Memory B cell (primary cell): Measurements from ENCODE around the gene KCNK5.

ENCODE experiments used
- ATAC-seq: fragments of 150-1000 bp; cut with Tn5 transposase; 2 replicates; pipeline ENCODE4 v1.10.0; 2021; ENCODE audit warnings: low read depth, mild to moderate bottlenecking, moderate library complexity
- DNase-seq, 2 donors: peaks; one replicate each; pipeline ENCODE4 v3.0.0; 2022; ENCODE audit warnings: low spot score in 2 of 2
- H3K27ac Mint-ChIP-seq: one replicate; pipeline ENCODE4 v1.8.0; 2022; ENCODE audit warnings: mild to moderate bottlenecking, moderate library complexity, mixed read lengths
- H3K27me3 Mint-ChIP-seq: one replicate; pipeline ENCODE4 v1.8.0; 2022; ENCODE audit warnings: mixed read lengths
- H3K36me3 Mint-ChIP-seq: one replicate; pipeline ENCODE4 v1.8.0; 2022; ENCODE audit warnings: mild to moderate bottlenecking, mixed read lengths
- H3K4me1 Mint-ChIP-seq: one replicate; pipeline ENCODE4 v1.8.0; 2022; ENCODE audit warnings: mixed read lengths
- H3K4me3 Mint-ChIP-seq: one replicate; pipeline ENCODE4 v1.8.0; 2022; ENCODE audit warnings: mild to moderate bottlenecking, moderate library complexity, mixed read lengths
- H3K9me3 Mint-ChIP-seq: one replicate; pipeline ENCODE4 v1.8.0; 2022; ENCODE audit warnings: mixed read lengths

Gene KCNK5

GRCh38 chr6:39217177-39217864 is 12.0 kb downstream of the KCNK5 start:
- Mint-ChIP-seq H3K9me3 (peaks cover 5% of the 10 kb centered on the region), H3K4me3 (no peak overlapping the region), H3K4me1 (no peaks in the 10 kb centered on the region), H3K27me3 (peaks cover 2% of the 10 kb centered on the region), H3K36me3 (no peaks in the 10 kb centered on the region), H3K27ac (no peak overlapping the region)
- ATAC-seq (no peak), DNase-seq (no peak)

DNA sequence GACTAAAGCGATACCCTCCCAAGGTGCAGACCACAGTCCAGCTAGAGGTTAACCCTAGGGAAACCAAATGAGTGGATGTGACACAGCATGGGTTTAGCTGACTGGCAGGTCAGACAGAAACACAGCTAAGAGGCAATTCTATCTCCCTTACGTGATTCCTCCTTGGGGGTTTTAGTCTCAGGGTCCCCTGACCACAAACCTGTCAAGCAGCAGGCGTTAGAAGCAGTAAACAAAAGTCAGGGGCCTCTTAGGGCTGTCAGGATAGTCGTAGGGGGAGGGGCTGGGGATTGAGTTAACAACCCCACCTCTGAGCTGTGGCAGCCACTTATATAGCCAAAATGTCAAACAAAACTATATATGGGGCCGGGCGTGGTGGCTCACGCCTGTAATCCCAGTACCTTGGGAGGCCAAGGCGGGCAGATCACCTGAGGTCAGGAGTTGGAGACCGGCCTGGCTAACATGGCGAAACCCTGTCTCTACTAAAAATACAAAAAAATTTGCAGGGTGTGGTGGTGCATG is 13.6 kb downstream of the KCNK5 start:
- H3K4me1 Mint-ChIP-seq, result no peaks in the 10 kb centered on the region
- ATAC-seq (no peak), DNase-seq (no peak)
- H3K4me3 Mint-ChIP-seq, result no peak overlapping the region
- H3K36me3 Mint-ChIP-seq, result no peaks in the 10 kb centered on the region
- no peak overlapping the region for H3K27ac Mint-ChIP-seq
- H3K9me3 Mint-ChIP-seq, result no peaks in the 10 kb centered on the region
- H3K27me3 Mint-ChIP-seq, result peaks cover 2% of the 10 kb centered on the region

DNA sequence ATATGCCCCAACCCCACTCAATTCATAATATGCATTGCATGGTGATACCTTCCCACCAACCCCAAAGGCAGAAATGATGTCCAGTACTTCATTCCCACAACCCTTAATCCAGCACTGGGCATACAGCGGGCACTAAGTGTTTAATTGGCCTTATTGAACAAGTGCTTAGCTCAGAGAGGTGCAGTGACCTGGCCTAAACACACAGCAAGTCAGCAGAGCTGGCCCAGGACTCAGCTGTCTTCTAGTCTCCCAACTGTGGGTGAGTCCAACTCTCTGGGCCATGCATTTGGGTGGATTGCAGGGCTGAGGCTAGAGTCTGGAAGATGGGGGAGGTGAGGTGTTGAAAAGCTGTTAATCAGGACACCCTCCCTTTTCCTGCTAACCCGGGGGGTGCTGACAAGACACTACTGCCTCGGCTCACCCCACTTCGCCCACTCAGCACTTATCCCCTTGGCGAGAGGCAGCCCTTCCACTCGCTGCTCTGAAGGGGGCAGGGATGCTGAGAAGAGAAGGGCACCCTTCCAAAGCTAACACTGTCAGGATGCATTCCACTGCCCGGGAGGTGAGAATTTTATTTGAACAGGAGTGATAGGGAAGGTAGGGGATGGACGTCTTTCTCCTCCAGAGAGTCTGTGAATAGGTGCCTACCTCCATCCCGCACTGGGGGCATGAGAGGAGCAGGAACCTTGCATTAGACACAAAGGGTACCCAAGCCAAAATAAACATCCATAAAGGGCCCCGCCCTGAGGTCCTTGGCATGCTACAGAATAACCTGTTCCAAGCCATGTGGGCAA is 14.2 kb downstream of the KCNK5 start:
- Mint-ChIP-seq H3K27me3 (peaks cover 2% of the 10 kb centered on the region), H3K36me3 (no peaks in the 10 kb centered on the region), H3K27ac (no peak overlapping the region), H3K9me3 (no peaks in the 10 kb centered on the region), H3K4me3 (no peak overlapping the region), H3K4me1 (no peaks in the 10 kb centered on the region)
- ATAC-seq (no peak), DNase-seq (no peak)

DNA sequence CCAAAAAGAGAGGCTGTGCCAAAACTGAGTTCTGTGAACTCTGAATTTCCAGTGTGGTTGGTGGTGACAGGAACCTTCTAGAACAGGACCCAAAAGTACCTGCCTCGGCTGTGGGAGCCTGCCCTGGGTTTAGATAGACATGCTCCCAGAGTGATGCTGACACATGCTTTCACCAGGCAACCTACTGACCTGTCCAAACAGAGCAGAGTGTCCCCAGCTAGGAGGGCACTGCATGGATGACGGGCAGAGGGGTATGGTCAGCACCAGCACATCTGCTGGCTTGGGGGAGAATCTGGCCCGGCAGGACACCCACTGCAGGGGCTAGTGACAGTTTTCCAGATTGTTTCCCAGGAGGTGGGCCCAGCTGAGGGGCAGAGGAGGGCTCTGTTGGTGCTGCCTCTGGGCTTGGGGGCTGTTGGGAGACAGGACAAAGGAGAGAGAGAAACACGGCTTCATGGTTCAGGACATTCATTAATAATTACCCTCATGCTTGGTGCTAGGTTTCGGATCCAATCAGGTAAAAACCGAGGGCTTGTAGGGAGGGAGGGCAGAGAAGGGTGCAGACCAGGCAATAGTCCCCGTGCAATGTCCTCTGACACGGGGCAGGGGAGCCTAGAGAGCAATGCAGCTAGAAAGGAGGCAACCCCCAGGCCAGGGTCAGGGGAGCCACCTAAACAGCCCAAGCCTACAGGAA is 15.0 kb downstream of the KCNK5 start:
- Mint-ChIP-seq H3K27ac (no peak overlapping the region), H3K27me3 (peaks cover 2% of the 10 kb centered on the region), H3K4me1 (no peaks in the 10 kb centered on the region), H3K36me3 (no peaks in the 10 kb centered on the region), H3K4me3 (no peak overlapping the region), H3K9me3 (no peaks in the 10 kb centered on the region)
- DNase-seq, result no peak
- no peak for ATAC-seq

DNA sequence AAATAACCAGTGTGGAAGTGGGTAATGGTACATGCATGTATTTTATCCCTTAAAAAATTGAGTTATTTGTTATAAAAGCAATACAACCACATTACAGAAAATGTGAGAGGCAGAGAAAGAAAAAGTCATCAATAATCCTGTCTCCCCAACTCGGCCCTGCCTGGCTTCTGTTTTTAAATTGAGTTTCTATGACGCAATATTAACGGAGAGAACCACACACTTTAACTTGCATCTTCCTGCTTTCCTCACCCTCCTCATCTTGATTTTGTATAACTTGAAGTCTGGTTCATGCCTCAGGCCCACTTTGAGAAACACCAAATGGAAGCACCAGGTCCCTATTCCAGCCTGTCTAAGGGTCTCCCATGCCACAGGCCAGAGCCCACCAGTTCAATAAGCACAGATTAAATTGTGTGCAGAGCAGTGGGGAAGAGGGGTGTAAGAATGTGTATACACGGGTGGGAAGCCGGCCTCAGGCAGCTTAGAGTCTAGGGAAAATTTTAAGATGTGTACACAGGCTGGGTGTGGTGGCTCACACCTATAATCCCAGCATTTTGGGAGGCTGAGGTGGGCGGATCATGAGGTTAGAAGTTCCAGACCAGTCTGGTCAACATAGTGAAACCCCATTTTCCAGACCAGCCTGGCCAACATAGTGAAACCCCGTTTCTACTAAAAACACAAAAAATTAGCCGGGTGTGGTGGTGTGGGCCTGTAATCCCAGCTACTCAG is 15.9 kb downstream of the KCNK5 start:
- Mint-ChIP-seq H3K4me1 (no peaks in the 10 kb centered on the region), H3K4me3 (no peak overlapping the region), H3K9me3 (no peaks in the 10 kb centered on the region), H3K27ac (no peak overlapping the region), H3K36me3 (no peaks in the 10 kb centered on the region), H3K27me3 (peaks cover 2% of the 10 kb centered on the region)
- DNase-seq (no peak), ATAC-seq (no peak)

DNA sequence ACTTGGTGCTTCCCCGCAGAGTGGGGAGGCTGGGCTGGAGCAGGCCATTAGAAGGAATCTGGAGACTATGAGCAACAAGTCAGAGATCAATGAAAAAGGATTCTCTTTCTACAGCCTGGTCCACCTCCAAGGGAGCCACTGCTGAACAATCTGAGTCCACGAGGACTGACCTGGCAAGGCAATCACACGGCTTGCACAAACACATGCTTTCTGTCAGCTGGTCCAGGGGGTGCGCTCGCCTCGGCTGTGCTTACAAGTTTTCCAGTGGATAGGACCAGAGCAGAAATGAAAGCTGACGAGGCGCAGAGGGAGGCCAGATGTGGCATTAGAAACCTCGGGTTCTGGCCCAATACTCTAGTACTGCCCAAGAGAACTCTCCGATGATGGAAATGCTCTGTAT is 18.1 kb downstream of the KCNK5 start:
- ATAC-seq, result no peak
- Mint-ChIP-seq H3K27ac (no peak overlapping the region), H3K4me1 (no peaks in the 10 kb centered on the region), H3K27me3 (peaks cover 2% of the 10 kb centered on the region), H3K4me3 (no peak overlapping the region), H3K36me3 (no peaks in the 10 kb centered on the region), H3K9me3 (no peaks in the 10 kb centered on the region)
- DNase-seq, result no peak

- Mint-ChIP-seq H3K36me3 (no peaks in the 10 kb centered on the region), H3K4me1 (no peaks in the 10 kb centered on the region), H3K4me3 (no peak overlapping the region), H3K27ac (no peak overlapping the region), H3K27me3 (peaks cover 2% of the 10 kb centered on the region), H3K9me3 (no peaks in the 10 kb centered on the region)
- no peak for DNase-seq
- no peak for ATAC-seq
Observed at GRCh38 chr6:39210450-39210849, 18.8 kb downstream of the KCNK5 start.

GRCh38 chr6:39209911-39210310 is 19.4 kb downstream of the KCNK5 start:
- DNase-seq (no peak), ATAC-seq (no peak)
- no peaks in the 10 kb centered on the region for H3K9me3 Mint-ChIP-seq
- H3K27ac Mint-ChIP-seq, result no peak overlapping the region
- H3K27me3 Mint-ChIP-seq, result peaks cover 2% of the 10 kb centered on the region
- no peak overlapping the region for H3K4me3 Mint-ChIP-seq
- H3K4me1 Mint-ChIP-seq, result no peaks in the 10 kb centered on the region
- no peaks in the 10 kb centered on the region for H3K36me3 Mint-ChIP-seq

GRCh38 chr6:39209360-39209811 is 19.9 kb downstream of the KCNK5 start:
- Mint-ChIP-seq H3K36me3 (no peaks in the 10 kb centered on the region), H3K9me3 (no peaks in the 10 kb centered on the region), H3K27ac (no peak overlapping the region), H3K4me3 (no peak overlapping the region), H3K4me1 (no peaks in the 10 kb centered on the region), H3K27me3 (peaks cover 2% of the 10 kb centered on the region)
- DNase-seq (no peak), ATAC-seq (no peak)

GRCh38 chr6:39208223-39208739 is 21.0 kb downstream of the KCNK5 start:
- ATAC-seq (no peak), DNase-seq (no peak)
- peaks cover under 1% of the 10 kb centered on the region for H3K27me3 Mint-ChIP-seq
- no peaks in the 10 kb centered on the region for H3K4me1 Mint-ChIP-seq
- H3K36me3 Mint-ChIP-seq, result no peaks in the 10 kb centered on the region
- no peaks in the 10 kb centered on the region for H3K9me3 Mint-ChIP-seq
- no peak overlapping the region for H3K27ac Mint-ChIP-seq
- H3K4me3 Mint-ChIP-seq, result no peak overlapping the region

- Mint-ChIP-seq H3K27ac (no peak overlapping the region), H3K27me3 (no peaks in the 10 kb centered on the region), H3K9me3 (no peaks in the 10 kb centered on the region), H3K4me3 (no peak overlapping the region), H3K36me3 (no peaks in the 10 kb centered on the region), H3K4me1 (no peaks in the 10 kb centered on the region)
- ATAC-seq (no peak), DNase-seq (no peak)
Observed at GRCh38 chr6:39207416-39208222, 21.7 kb downstream of the KCNK5 start.

DNA sequence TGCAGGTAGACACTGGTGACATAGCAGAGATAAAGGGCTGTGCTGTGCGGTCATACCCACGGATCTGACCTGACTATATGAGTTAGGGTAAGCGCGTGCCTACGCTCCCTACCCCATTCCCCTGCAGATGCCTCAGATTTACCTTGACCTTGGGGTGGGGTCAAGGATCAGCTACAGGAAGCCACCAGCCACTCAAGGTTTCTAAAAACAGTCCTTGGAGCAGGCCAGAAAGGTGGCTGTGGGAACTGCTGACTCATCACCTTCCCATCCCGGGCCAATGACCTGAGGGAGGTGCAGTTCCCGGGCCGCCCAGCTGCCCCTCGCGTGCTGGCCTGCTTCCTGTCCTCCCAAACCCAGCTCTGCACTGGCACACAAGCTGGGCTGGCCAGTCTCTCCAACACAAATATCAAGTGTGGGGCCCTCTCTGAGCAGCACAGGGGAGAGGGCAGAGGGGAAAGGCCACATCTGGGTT is 23.0 kb downstream of the KCNK5 start:
- Mint-ChIP-seq H3K4me1 (no peaks in the 10 kb centered on the region), H3K36me3 (no peaks in the 10 kb centered on the region), H3K27ac (no peak overlapping the region), H3K4me3 (no peak overlapping the region), H3K27me3 (no peaks in the 10 kb centered on the region), H3K9me3 (no peaks in the 10 kb centered on the region)
- ATAC-seq (no peak), DNase-seq (no peak)
